Fibroblast of pulmonary artery (primary cell): ENCODE data around the gene PRSS50.

ENCODE experiments used
- DNase-seq: peaks from one replicate; pipeline ENCODE4 v3.0.0-alpha.2; 2010; ENCODE audit warnings: low read depth
- H3K4me3 ChIP-seq: replicated peaks from 2 replicates; pipeline ENCODE4 v1.5.1; 2011; ENCODE audit warnings: low read depth, mild to moderate bottlenecking, control low read depth, low read length, moderate library complexity
- CTCF ChIP-seq: IDR thresholded peaks from 2 replicates; pipeline ENCODE4 v1.5.1; 2011; ENCODE audit warnings: mild to moderate bottlenecking, control low read depth, low read length, inconsistent platforms; ENCODE audit errors: missing control alignments

The PRSS50 gene

DNA sequence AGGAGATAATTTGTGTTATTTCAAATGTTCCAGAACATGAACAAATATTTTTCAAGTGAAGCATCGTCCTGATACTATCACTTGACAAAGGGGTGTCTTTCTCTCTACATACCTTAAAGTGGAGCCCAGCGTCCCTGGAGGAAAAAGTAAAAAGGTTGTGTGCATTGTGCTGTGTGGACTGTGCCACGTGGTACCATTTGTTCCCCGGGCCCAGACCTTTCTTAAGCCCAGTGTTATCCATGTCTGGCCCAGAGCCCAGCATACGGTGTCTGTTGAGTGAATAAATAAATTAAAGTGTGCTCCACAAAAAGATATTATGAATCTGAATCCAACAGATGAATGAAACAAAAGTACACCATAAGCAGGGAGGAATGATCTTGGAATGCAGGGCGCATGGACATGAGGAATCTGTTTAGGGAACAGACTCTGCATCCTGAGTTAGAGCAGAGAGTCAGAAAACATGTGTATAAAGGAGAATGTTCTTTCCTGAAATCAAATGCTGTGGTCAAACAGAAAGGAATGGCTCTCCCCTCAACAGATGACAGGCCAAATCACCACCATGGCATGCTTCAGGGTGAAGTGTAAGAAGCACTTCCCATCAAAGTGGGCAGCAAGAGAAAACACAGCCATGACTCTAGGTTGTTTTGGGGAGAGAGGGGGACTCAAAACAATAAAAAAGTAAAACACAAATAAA, 8.1 kb upstream of the PRSS50 start:
- TF ChIP-seq CTCF, result no peak
- peak; percentile 11 for DNase-seq
- H3K4me3 ChIP-seq, result no peak overlapping the region

GRCh38 chr3:46724424-46724823, 6.8 kb upstream of the PRSS50 start:
- no peak for TF ChIP-seq CTCF
- no peak overlapping the region for H3K4me3 ChIP-seq
- no peak for DNase-seq

GRCh38 chr3:46722443-46722842, 4.8 kb upstream of the PRSS50 start:
- no peak for TF ChIP-seq CTCF

DNA sequence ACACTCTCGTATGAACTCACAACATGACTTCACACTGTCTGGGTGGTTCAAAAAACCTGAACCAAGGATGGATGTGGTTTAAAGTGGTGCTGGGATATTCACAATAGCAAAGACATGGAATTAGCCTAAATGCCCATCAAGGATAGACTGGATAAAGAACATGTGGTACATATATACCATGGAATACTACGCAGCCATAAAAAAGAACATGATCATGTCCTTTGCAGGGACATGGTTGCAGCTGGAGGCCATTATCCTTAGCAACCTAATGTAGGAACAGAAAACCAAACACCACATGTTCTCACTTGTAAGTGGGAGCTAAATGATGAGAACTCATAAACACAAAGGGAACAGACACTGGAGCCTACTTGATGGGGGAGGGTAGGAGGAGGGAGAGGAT, 3.3 kb upstream of the PRSS50 start:
- no peak for DNase-seq
- no peak for TF ChIP-seq CTCF

More at GRCh38 chr3:46722443-46722842, 4.8 kb upstream of the PRSS50 start:
- no peak overlapping the region for H3K4me3 ChIP-seq
- DNase-seq, result no peak

GRCh38 chr3:46719735-46720271, 2.1 kb upstream of the PRSS50 start:
- no peak overlapping the region for H3K4me3 ChIP-seq
- TF ChIP-seq CTCF, result no peak
- no peak for DNase-seq

More for the DNA sequence above, 3.3 kb upstream of the PRSS50 start:
- H3K4me3 ChIP-seq, result no peak overlapping the region

DNA sequence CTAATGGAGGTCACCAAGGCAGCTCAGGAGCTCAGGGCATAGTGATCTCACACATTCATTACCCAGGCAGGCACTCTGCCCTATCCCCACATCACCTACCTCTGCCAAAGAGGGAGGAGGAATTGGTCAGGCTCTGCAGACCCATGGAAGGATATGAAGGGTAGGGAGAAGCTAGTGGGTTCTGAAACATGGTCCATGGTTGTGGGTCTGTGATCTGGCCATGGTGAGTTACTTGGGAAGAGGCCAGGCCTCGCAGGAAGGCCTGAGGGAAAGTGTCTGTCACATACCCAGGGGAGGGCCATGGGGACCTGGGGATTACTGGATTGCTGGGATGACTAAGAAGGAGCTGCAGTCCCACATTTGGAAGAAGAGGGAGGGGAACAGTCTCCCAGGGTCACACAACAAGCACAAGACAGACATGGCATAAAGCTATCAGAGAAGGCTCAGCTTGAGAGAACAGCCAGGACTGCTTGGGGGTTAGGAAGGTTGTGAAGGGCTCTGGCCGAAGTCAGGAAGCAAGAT, 1.4 kb upstream of the PRSS50 start:
- DNase-seq, result no peak
- TF ChIP-seq CTCF, result no peak
- H3K4me3 ChIP-seq, result no peak overlapping the region
